Naive thymus-derived CD8-positive, alpha-beta T cell (primary cell): ENCODE results near the gene VPS9D1. TPM values are rescaled to one million over a fixed set of nuclear protein-coding genes. Genes with fewer than 3 reads are reported as not detected.

ENCODE experiments used
- ATAC-seq, 2 donors: fragments of 150-1000 bp; cut with Tn5 transposase in 1 of 2; sonication (Bioruptor Pico), chemical (Tn5 transposase) in 1 of 2; 1 replicate in 1 of 2; 2 replicates in 1 of 2; pipeline ENCODE4 v1.10.0; 2021; ENCODE audit warnings: mild to moderate bottlenecking in 2 of 2, moderate library complexity in 2 of 2
- POLR2A ChIA-PET: fragments of 350-600 bp; sonication (Branson Sonifier 250); formaldehyde crosslinking; loops from one replicate; lab custom pipeline; 2021; ENCODE audit warnings: antibody characterized with exemption; lab: Charles Lee
- DNase-seq, 10 donors: peaks; one replicate each; pipeline versions ENCODE4 v3.0.0 to v3.0.0-alpha.2; 2020 to 2022
- H3K27ac Mint-ChIP-seq, 10 donors: one replicate each; pipeline ENCODE4 v1.8.0; 2020 to 2022; ENCODE audit warnings: mild to moderate bottlenecking in 10 of 10, mixed read lengths in 10 of 10, moderate library complexity in 4 of 10, inconsistent platforms in 1 of 10
- H3K27me3 Mint-ChIP-seq, 5 donors: one replicate each; pipeline ENCODE4 v1.8.0; 2021 to 2022; ENCODE audit warnings: mixed read lengths in 5 of 5
- H3K36me3 Mint-ChIP-seq, 3 donors: one replicate each; pipeline ENCODE4 v1.8.0; 2020 to 2022; ENCODE audit warnings: mixed read lengths in 3 of 3, mild to moderate bottlenecking in 2 of 3, inconsistent platforms in 1 of 3
- H3K4me1 Mint-ChIP-seq, 4 donors: one replicate each; pipeline ENCODE4 v1.8.0; 2021 to 2022; ENCODE audit warnings: mixed read lengths in 4 of 4
- H3K4me3 Mint-ChIP-seq, 10 donors: one replicate each; pipeline ENCODE4 v1.8.0; 2020 to 2022; ENCODE audit warnings: mild to moderate bottlenecking in 10 of 10, mixed read lengths in 10 of 10, moderate library complexity in 6 of 10, inconsistent platforms in 1 of 10
- H3K9me3 Mint-ChIP-seq, 9 donors: one replicate each; pipeline ENCODE4 v1.8.0; 2020 to 2022; ENCODE audit warnings: mixed read lengths in 9 of 9, mild to moderate bottlenecking in 3 of 9, inconsistent platforms in 1 of 9, moderate library complexity in 1 of 9
- polyA plus RNA-seq, 3 donors: library from polyadenylated mRNA; unstranded; fragments of 300-500 nt; fragmentation: Illumina TruSeq; gene quantifications; one replicate each; pipeline ENCODE4 v1.2.3, GENCODE V29; 2021
- total RNA-seq, 8 experiments: library from RNA in 2 of 8; stranded (reverse) in 2 of 8; gene quantifications; one replicate each; pipeline ENCODE4 v1.2.3 and lab custom pipeline; 2021 to 2026

The VPS9D1 gene
- total and polyA plus RNA-seq, 5 experiments from 2014 or later: 0.53 to 17.0 (median 1.3) TPM

GRCh38 chr16:89717688-89718505, 2.8 kb downstream of the VPS9D1 start:
- Mint-ChIP-seq H3K27me3 (no peaks in the 10 kb centered on the region), H3K4me3 (peak overlapping the region in 3 of 10 donors; percentile 10 to 34 (median 15)), H3K27ac (peak overlapping the region in 4 of 10 donors; percentile 11 to 84 (median 70)), H3K4me1 (peaks cover 5 to 29% (median 15%) of the 10 kb centered on the region in 4 donors), H3K36me3 (peaks cover 3 to 14% (median 4%) of the 10 kb centered on the region in 3 donors), H3K9me3 (no peaks in the 10 kb centered on the region)
- ATAC-seq: no peak
- POLR2A ChIA-PET: interaction anchor here (0.6 to 13.7 kb wide), 5 partner anchors 10 to 120 kb away, joined by 3 to 262 read pairs (median 3); partner anchors contain the start of gene SPATA2L
- no peak for DNase-seq

GRCh38 chr16:89716916-89717687, 3.6 kb downstream of the VPS9D1 start:
- H3K36me3 Mint-ChIP-seq: peaks cover 0 to 9% (median 0%) of the 10 kb centered on the region in 3 donors
- POLR2A ChIA-PET: interaction anchor here (0.8 to 13.7 kb wide), 2 partner anchors 10 to 22 kb away, joined by 3 to 262 read pairs; partner anchors contain the start of gene SPATA2L
- no peak for ATAC-seq
- H3K27ac Mint-ChIP-seq: peak overlapping the region in 1 of 10 donors; percentile 77
- no peaks in the 10 kb centered on the region for H3K9me3 Mint-ChIP-seq
- H3K27me3 Mint-ChIP-seq: no peaks in the 10 kb centered on the region
- H3K4me1 Mint-ChIP-seq: peaks cover 0 to 29% (median 11%) of the 10 kb centered on the region in 4 donors
- no peak for DNase-seq
- peak overlapping the region in 1 of 10 donors; percentile 37 for H3K4me3 Mint-ChIP-seq

GRCh38 chr16:89716493-89716892, 4.2 kb downstream of the VPS9D1 start:
- DNase-seq (no peak), ATAC-seq (no peak)
- Mint-ChIP-seq H3K27ac (peak overlapping the region in 1 of 10 donors; percentile 69), H3K4me3 (no peak overlapping the region), H3K4me1 (peaks cover 0 to 29% (median 11%) of the 10 kb centered on the region in 4 donors), H3K9me3 (no peaks in the 10 kb centered on the region), H3K36me3 (peaks cover 0 to 9% (median 0%) of the 10 kb centered on the region in 3 donors), H3K27me3 (no peaks in the 10 kb centered on the region)
- POLR2A ChIA-PET: interaction anchor here (0.6 to 17.7 kb wide), 4 partner anchors 5 to 101 kb away, joined by 3 to 262 read pairs (median 133); partner anchors contain the start of genes SPATA2L, VPS9D1 and ZNF276

GRCh38 chr16:89712274-89712781, 8.4 kb downstream of the VPS9D1 start:
- peak in 1 of 2 donors; percentile 1 for ATAC-seq
- POLR2A ChIA-PET: interaction anchor here (0.8 to 17.7 kb wide), 5 partner anchors 10 to 49 kb away, joined by 3 to 262 read pairs (median 5); partner anchors contain the start of genes SPATA2L, VPS9D1 and ZNF276
- H3K9me3 Mint-ChIP-seq: no peaks in the 10 kb centered on the region
- no peaks in the 10 kb centered on the region for H3K27me3 Mint-ChIP-seq
- peak overlapping the region in 1 of 10 donors; percentile 65 for H3K27ac Mint-ChIP-seq
- peak overlapping the region; percentile 42 to 83 (median 69) for H3K4me3 Mint-ChIP-seq
- peaks cover 0 to 9% (median 0%) of the 10 kb centered on the region in 3 donors for H3K36me3 Mint-ChIP-seq
- no peak for DNase-seq
- H3K4me1 Mint-ChIP-seq: peaks cover 0 to 11% (median 2%) of the 10 kb centered on the region in 4 donors

GRCh38 chr16:89711601-89712273, 9.0 kb downstream of the VPS9D1 start:
- H3K27ac Mint-ChIP-seq: no peak overlapping the region
- POLR2A ChIA-PET: interaction anchor here (0.8 to 17.7 kb wide), 5 partner anchors 10 to 50 kb away, joined by 3 to 262 read pairs (median 5); partner anchors contain the start of genes SPATA2L, VPS9D1 and ZNF276
- peak overlapping the region; percentile 46 to 83 (median 69) for H3K4me3 Mint-ChIP-seq
- DNase-seq (peak; percentile 74 to 89 (median 85)), ATAC-seq (peak; percentile 89 to 91)
- peaks cover 0 to 10% (median 2%) of the 10 kb centered on the region in 4 donors for H3K4me1 Mint-ChIP-seq
- H3K27me3 Mint-ChIP-seq: no peaks in the 10 kb centered on the region
- no peaks in the 10 kb centered on the region for H3K9me3 Mint-ChIP-seq
- peaks cover 0 to 9% (median 0%) of the 10 kb centered on the region in 3 donors for H3K36me3 Mint-ChIP-seq

GRCh38 chr16:89710709-89711564, 9.8 kb downstream of the VPS9D1 start:
- POLR2A ChIA-PET: interaction anchor here (0.8 to 17.7 kb wide), 6 partner anchors 10 to 153 kb away, joined by 3 to 262 read pairs (median 5); partner anchors contain the start of genes SPATA2L, VPS9D1 and ZNF276
- Mint-ChIP-seq H3K4me1 (peaks cover 5 to 14% (median 6%) of the 10 kb centered on the region in 4 donors), H3K27ac (no peak overlapping the region), H3K27me3 (no peaks in the 10 kb centered on the region), H3K4me3 (no peak overlapping the region), H3K9me3 (no peaks in the 10 kb centered on the region), H3K36me3 (peaks cover 0 to 9% (median 0%) of the 10 kb centered on the region in 3 donors)
- peak; percentile 2 to 11 for ATAC-seq
- peak in 1 of 10 donors; percentile 27 for DNase-seq

- POLR2A ChIA-PET: interaction anchor here (0.6 to 17.7 kb wide), 6 partner anchors 8 to 154 kb away, joined by 3 to 262 read pairs (median 4); partner anchors contain the start of genes SPATA2L, VPS9D1 and ZNF276
- Mint-ChIP-seq H3K9me3 (no peaks in the 10 kb centered on the region), H3K27me3 (no peaks in the 10 kb centered on the region), H3K4me3 (peak overlapping the region in 7 of 10 donors; percentile 14 to 49 (median 33)), H3K36me3 (peaks cover 0 to 7% (median 0%) of the 10 kb centered on the region in 3 donors), H3K27ac (peak overlapping the region in 2 of 10 donors; percentile 54 to 59), H3K4me1 (peaks cover 4 to 17% (median 8%) of the 10 kb centered on the region in 4 donors)
- ATAC-seq: no peak
- DNase-seq: no peak
Measured at GRCh38 chr16:89709716-89710432, 10.8 kb downstream of the VPS9D1 start.

GRCh38 chr16:89709166-89709565, 11.5 kb downstream of the VPS9D1 start:
- POLR2A ChIA-PET: interaction anchor here (0.6 to 17.7 kb wide), 5 partner anchors 8 to 108 kb away, joined by 3 to 262 read pairs (median 3); partner anchors contain the start of genes SPATA2L, VPS9D1 and ZNF276
- DNase-seq (no peak), ATAC-seq (no peak)
- Mint-ChIP-seq H3K4me1 (peaks cover 4 to 14% (median 8%) of the 10 kb centered on the region in 4 donors), H3K27ac (no peak overlapping the region), H3K36me3 (peaks cover 0 to 4% (median 0%) of the 10 kb centered on the region in 3 donors), H3K27me3 (no peaks in the 10 kb centered on the region), H3K4me3 (peak overlapping the region in 1 of 10 donors; percentile 14), H3K9me3 (no peaks in the 10 kb centered on the region)

- DNase-seq: no peak
- no peaks in the 10 kb centered on the region for H3K9me3 Mint-ChIP-seq
- POLR2A ChIA-PET: interaction anchor here (0.6 to 17.7 kb wide), 3 partner anchors 13 to 109 kb away, joined by 3 to 262 read pairs (median 3); partner anchors contain the start of genes VPS9D1 and ZNF276
- H3K4me1 Mint-ChIP-seq: peaks cover 4 to 11% (median 8%) of the 10 kb centered on the region in 4 donors
- H3K36me3 Mint-ChIP-seq: no peaks in the 10 kb centered on the region
- H3K27me3 Mint-ChIP-seq: no peaks in the 10 kb centered on the region
- no peak overlapping the region for H3K4me3 Mint-ChIP-seq
- no peak for ATAC-seq
- no peak overlapping the region for H3K27ac Mint-ChIP-seq
Measured at GRCh38 chr16:89708481-89708931, 12.2 kb downstream of the VPS9D1 start.

GRCh38 chr16:89707695-89708094, 13.0 kb downstream of the VPS9D1 start:
- Mint-ChIP-seq H3K9me3 (no peaks in the 10 kb centered on the region), H3K27me3 (no peaks in the 10 kb centered on the region), H3K4me1 (peaks cover 5 to 11% (median 8%) of the 10 kb centered on the region in 4 donors), H3K27ac (no peak overlapping the region), H3K4me3 (no peak overlapping the region), H3K36me3 (no peaks in the 10 kb centered on the region)
- DNase-seq (no peak), ATAC-seq (no peak)
- POLR2A ChIA-PET: interaction anchor here (2.7 to 17.7 kb wide), 2 partner anchors 14 to 86 kb away, joined by 23 to 262 read pairs; partner anchors contain the start of genes VPS9D1 and ZNF276
